ENCODE data around the gene TXK.
A peak's percentile ranks its signal among the peaks of the same experiment; 100 is the strongest.

The TXK gene

DNA sequence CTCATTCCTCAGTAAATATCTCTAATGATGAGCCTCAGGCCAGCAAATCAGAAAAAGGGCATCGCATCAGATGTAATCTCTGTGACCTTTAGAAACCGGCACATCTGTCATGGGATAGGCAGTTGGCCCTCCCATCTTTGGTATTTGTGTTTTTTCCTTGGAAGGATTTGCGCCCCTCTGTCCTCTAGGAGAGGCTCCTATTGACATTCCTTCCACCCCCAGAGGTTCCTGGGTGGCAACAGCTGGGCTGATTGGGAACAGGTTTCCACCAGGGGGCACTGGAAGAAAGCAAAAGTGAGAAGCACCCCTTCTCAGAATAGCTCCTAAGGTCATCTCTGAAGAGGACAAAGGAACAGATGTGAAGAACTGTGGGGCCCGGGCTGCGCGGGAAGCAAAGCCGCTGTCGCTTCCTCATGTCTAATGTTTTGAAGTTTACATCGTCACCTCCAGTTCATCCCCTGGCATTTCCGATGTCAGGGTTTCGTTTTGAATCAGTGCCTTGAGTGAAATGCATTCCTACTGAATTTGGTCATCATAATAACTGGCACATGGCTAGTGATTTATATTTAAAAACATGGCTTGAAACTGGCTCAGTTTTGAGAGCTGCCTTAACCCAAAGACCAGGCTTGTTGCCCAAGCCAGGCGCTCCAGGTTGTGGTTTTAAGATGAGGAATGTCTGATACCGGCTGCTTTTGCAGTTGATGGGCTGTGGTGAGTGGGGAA is 6.2 kb downstream of the TXK start:
- TF ChIP-seq, protein P1, sequence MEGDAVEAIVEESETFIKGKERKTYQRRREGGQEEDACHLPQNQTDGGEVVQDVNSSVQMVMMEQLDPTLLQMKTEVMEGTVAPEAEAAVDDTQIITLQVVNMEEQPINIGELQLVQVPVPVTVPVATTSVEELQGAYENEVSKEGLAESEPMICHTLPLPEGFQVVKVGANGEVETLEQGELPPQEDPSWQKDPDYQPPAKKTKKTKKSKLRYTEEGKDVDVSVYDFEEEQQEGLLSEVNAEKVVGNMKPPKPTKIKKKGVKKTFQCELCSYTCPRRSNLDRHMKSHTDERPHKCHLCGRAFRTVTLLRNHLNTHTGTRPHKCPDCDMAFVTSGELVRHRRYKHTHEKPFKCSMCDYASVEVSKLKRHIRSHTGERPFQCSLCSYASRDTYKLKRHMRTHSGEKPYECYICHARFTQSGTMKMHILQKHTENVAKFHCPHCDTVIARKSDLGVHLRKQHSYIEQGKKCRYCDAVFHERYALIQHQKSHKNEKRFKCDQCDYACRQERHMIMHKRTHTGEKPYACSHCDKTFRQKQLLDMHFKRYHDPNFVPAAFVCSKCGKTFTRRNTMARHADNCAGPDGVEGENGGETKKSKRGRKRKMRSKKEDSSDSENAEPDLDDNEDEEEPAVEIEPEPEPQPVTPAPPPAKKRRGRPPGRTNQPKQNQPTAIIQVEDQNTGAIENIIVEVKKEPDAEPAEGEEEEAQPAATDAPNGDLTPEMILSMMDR (IDR thresholded peaks at IDR 0.05; ENCODE audit: low read length, missing control alignments): peak; percentile 62
- peak; percentile 88 for DNase-seq (ENCODE audit: low read depth)
- H3K4me3 ChIP-seq (replicated peaks; ENCODE audit: low read depth, low read length): peak overlapping the region; percentile 20

- TF ChIP-seq, protein P1 (IDR thresholded peaks at IDR 0.05; ENCODE audit: low read length, missing control alignments): no peak
- H3K4me3 ChIP-seq (replicated peaks; ENCODE audit: low read depth, low read length): no peak overlapping the region
- DNase-seq (ENCODE audit: low read depth): no peak
Observed at GRCh38 chr4:48127231-48127630, 6.8 kb downstream of the TXK start.

GRCh38 chr4:48126621-48127020 is 7.4 kb downstream of the TXK start:
- H3K4me3 ChIP-seq (replicated peaks; ENCODE audit: low read depth, low read length): no peak overlapping the region
- TF ChIP-seq, protein P1 (IDR thresholded peaks at IDR 0.05; ENCODE audit: low read length, missing control alignments): no peak
- DNase-seq (ENCODE audit: low read depth): no peak

DNA sequence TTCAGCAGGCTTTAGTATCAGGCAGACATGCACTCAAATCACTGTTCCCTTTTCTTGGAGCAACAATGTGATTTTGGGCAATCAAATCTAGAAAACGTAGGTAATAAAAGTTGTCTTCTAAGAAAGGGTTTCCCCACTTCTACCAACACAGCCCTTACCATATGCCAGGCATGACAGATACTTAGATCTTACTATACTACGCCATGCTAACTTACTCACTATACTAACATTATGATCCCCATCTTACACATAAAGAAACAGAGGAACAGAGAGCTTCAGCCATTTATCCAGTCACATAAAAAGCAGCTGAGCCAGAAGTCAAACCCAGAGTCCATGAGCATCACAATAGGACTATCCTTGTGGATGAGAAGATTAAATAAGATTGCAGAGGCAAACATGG is 9.2 kb downstream of the TXK start:
- DNase-seq (ENCODE audit: low read depth): no peak
- TF ChIP-seq, protein P1 (IDR thresholded peaks at IDR 0.05; ENCODE audit: low read length, missing control alignments): no peak
- H3K4me3 ChIP-seq (replicated peaks; ENCODE audit: low read depth, low read length): no peak overlapping the region

DNA sequence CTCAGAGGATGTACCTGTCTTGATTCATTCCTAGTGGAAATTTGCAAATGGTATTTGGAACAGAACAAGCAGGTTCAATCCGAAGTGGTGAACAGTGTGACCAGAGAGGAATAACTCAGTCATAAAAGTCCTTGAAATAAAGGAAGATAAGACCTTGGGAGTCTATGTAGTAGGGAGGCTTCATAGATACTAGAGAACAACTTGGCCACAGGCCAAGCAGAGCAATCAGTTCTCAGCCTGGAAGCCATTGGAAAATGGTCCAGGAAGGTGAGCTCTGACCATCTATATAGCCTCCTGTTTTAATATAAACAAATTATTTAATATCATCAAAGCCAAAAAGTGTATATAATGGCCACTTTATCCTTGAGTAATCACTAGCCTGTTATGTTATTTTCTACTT is 11.3 kb downstream of the TXK start:
- H3K4me3 ChIP-seq (replicated peaks; ENCODE audit: low read depth, low read length): no peak overlapping the region
- TF ChIP-seq, protein P1 (IDR thresholded peaks at IDR 0.05; ENCODE audit: low read length, missing control alignments): no peak
- DNase-seq (ENCODE audit: low read depth): no peak

DNA sequence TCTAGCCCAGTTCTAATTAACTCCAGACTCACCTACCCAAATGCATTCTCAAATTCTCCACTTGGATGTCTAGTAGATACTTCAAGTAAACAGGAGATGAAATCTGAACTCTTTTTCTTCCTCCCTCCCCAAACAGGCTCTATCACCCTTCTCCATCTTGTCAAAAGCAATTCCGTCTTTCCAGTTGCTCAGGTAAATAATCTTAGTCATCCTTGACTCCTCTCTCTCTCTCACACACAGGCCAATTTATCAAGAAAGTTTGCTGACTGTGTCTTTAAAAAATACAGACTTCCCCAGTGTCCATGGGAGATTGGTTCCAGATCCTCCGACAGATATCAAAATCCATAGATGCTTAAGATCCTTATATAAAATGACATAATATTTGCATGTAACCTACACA is 12.9 kb downstream of the TXK start:
- TF ChIP-seq, protein P1 (IDR thresholded peaks at IDR 0.05; ENCODE audit: low read length, missing control alignments): no peak
- H3K4me3 ChIP-seq (replicated peaks; ENCODE audit: low read depth, low read length): no peak overlapping the region
- no peak for DNase-seq (ENCODE audit: low read depth)

DNA sequence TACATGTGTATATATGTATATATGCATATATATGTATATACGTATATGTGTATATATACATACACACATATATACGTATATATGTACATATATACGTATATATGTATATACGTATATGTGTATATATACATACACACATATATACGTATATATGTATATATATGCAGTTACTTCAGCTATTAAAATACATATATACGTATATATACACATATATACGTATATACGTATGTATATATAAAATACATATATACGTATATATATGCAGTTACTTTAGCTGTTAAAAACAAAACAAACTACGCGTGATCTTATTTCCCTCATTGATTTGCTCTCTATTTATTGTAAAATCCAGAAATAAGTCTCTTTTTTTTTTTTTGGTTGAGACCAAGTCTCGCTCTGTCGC is 13.9 kb downstream of the TXK start:
- DNase-seq (ENCODE audit: low read depth): no peak
- TF ChIP-seq, protein P1 (IDR thresholded peaks at IDR 0.05; ENCODE audit: low read length, missing control alignments): no peak
- H3K4me3 ChIP-seq (replicated peaks; ENCODE audit: low read depth, low read length): no peak overlapping the region
